ENCODE data around the gene ATP5ME. TPM values are rescaled to one million over a fixed set of nuclear protein-coding genes. Genes with fewer than 3 reads are reported as not detected.

The ATP5ME gene
- total RNA-seq, 6 experiments from 2014 or later = 78.2 to 225 (median 162) TPM

GRCh38 chr4:680551-680927 lies 6.5 kb upstream of the ATP5ME start:
- H3K36me3 ChIP-seq = no peaks in the 10 kb centered on the region
- peak overlapping the region in 1 of 3 donors; percentile 33 for H3K4me3 ChIP-seq
- TF ChIP-seq POLR2A (IDR thresholded peaks at IDR 0.05) (no peak), CTCF (IDR thresholded peaks at IDR 0.05) (no peak)
- intact Hi-C loops (cut with DNase I) = no loop called here
- DNase-seq (peak in 2 of 3 donors; percentile 39 to 58), ATAC-seq (no peak)
- no peaks in the 10 kb centered on the region for H3K27me3 ChIP-seq
- 33% methylated on average over 1 of the region's 17 CpGs for WGBS (ENCODE audit: insufficient coverage, low coverage, low lambda C conversion rate, missing lambda C conversion rate)
- H3K9me3 ChIP-seq = no peaks in the 10 kb centered on the region
- peaks cover 0 to 6% (median 3%) of the 10 kb centered on the region in 4 donors for H3K4me1 ChIP-seq
- no peak overlapping the region for H3K27ac ChIP-seq

DNA sequence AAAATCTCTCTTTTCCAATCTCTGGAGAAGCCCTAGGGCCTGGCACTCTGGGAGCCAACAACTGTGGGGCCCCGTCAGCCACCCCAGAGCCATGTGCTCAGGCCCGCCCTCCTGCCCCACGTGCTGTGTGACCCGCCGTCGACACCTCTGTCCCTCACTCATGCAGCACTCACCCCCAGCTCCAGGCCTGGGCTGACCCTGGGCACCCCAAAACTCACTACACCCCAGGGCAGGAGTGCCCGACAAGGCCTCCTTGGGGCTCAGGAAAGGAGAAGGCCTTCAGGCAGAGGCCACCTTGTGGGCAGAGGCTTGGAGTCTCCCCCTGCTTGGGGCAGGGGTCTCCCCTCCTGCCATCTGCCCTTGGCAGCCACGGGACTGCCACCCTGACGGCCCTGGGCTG lies 6.0 kb upstream of the ATP5ME start:
- DNase-seq (peak in 1 of 3 donors; percentile 55), ATAC-seq (no peak)
- no CpG with 5 or more reads among the region's 9 CpGs for WGBS (ENCODE audit: insufficient coverage, low coverage, low lambda C conversion rate, missing lambda C conversion rate)
- Histone ChIP-seq H3K36me3 (no peaks in the 10 kb centered on the region), H3K27me3 (no peaks in the 10 kb centered on the region), H3K9me3 (no peaks in the 10 kb centered on the region), H3K27ac (no peak overlapping the region), H3K4me1 (peaks cover 0 to 11% (median 3%) of the 10 kb centered on the region in 4 donors), H3K4me3 (no peak overlapping the region)
- TF ChIP-seq CTCF (IDR thresholded peaks at IDR 0.05) (no peak), POLR2A (IDR thresholded peaks at IDR 0.05) (no peak)
- intact Hi-C loops (cut with DNase I) = no loop called here

GRCh38 chr4:679629-680028 lies 5.6 kb upstream of the ATP5ME start:
- no peak for DNase-seq
- intact Hi-C loops (cut with DNase I) = no loop called here
- WGBS (ENCODE audit: insufficient coverage, low coverage, low lambda C conversion rate, missing lambda C conversion rate) = 60% methylated on average over 1 of the region's 11 CpGs

DNA sequence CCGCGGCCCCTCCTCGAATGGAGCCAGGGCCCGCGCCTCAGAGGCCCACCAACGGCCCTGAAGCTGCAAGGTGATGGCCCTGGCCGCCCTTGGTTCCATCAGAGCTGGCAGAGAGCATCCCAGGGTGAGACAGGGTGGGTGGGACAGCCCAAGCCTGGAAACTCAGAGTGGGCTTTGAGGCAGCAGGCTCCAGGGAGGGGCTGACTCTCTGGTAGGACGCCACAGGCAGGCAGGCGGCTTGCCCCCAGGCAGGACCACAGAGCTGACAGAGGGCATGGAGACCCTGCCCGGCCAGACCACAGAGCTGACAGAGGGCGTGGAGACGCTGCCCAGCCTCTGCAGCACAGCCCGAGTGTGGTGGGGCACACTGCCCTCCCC lies 5.0 kb upstream of the ATP5ME start:
- no CpG with 5 or more reads among the region's 13 CpGs for WGBS (ENCODE audit: insufficient coverage, low coverage, low lambda C conversion rate, missing lambda C conversion rate)
- TF ChIP-seq POLR2A (IDR thresholded peaks at IDR 0.05) (no peak), CTCF (IDR thresholded peaks at IDR 0.05) (no peak)
- no peaks in the 10 kb centered on the region for H3K27me3 ChIP-seq
- H3K9me3 ChIP-seq = no peaks in the 10 kb centered on the region
- DNase-seq (no peak), ATAC-seq (no peak)
- peaks cover 0 to 12% (median 3%) of the 10 kb centered on the region in 4 donors for H3K4me1 ChIP-seq
- H3K4me3 ChIP-seq = no peak overlapping the region
- no peaks in the 10 kb centered on the region for H3K36me3 ChIP-seq
- intact Hi-C loops (cut with DNase I) = no loop called here
- H3K27ac ChIP-seq = no peak overlapping the region

More at GRCh38 chr4:679629-680028, 5.6 kb upstream of the ATP5ME start:
- Histone ChIP-seq H3K36me3 (no peaks in the 10 kb centered on the region), H3K9me3 (no peaks in the 10 kb centered on the region), H3K4me1 (peaks cover 0 to 12% (median 3%) of the 10 kb centered on the region in 4 donors), H3K4me3 (no peak overlapping the region), H3K27me3 (no peaks in the 10 kb centered on the region), H3K27ac (no peak overlapping the region)
- TF ChIP-seq POLR2A (IDR thresholded peaks at IDR 0.05) (no peak), CTCF (IDR thresholded peaks at IDR 0.05) (no peak)
- no peak for ATAC-seq

Data from right lobe of liver (tissue), 6 donors.